Activated CD4-positive, alpha-beta T cell treated with anti-CD3 and anti-CD28 coated beads, Interleukin-2, amount 50 U/mL, for 4 hours (primary cell): ENCODE data around the gene RAB19.
"Not testable (repeated sequence)": the region's sequence is repeated elsewhere in the genome, so short reads cannot be mapped to it uniquely, and the experiment has no call there.

Experiments used
- DNase-seq, 2 experiments: peaks; one replicate each; pipeline ENCODE4 v3.0.0-alpha.2; 2020

RAB19 gene

DNA sequence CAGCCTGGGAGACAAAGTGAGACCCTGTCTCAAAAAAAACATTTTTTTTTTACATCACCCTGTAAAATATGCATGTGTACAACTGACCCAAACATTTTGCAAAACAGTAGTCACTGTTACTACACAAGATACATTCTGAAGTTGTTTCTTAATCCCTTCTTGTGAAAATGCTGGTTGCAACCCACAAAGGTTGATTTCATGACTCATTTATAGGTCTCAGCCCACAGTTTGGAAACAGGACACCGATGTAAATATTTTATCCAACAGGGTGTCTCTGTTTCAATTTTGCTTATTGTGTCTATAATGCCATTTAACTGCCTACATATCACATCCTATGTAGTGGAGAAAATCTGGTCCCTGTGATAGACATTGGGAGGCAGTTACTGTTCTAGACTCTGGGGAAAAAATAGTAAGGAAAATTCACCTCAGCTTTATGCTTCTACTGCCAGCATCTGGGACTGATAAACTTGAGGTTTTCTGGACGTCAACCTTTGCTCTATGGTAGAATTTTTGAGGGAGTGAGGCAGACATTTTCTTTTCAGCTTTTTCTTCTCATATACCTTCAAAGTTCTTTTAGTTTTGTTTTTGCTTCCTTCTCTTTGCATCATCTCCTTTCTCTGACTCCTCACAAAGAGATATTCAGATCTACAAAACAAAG, 1.6 kb upstream of the RAB19 start:
- no peak for DNase-seq

GRCh38 chr7:140404565-140405065, 757 bp downstream of the RAB19 start:
- DNase-seq: no peak

DNA sequence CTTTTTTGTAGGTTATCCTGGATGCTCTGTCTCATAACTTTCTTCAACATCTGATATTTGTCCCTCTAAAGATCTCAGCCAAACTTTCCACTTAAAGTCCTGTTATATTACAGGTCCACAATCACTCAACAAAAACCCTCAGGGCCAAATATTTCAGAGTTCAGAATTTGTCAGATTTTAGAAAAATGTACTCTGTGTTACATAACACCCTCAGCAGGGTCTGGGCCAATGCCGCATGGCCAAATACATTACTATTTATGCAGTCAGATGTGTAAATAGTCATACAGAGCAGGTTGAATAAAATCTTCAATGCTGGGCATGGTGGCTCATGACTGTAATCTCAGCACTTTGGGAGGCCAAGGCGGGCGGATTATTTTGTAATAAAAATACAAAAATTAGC, 11.5 kb downstream of the RAB19 start:
- DNase-seq: no peak

DNA sequence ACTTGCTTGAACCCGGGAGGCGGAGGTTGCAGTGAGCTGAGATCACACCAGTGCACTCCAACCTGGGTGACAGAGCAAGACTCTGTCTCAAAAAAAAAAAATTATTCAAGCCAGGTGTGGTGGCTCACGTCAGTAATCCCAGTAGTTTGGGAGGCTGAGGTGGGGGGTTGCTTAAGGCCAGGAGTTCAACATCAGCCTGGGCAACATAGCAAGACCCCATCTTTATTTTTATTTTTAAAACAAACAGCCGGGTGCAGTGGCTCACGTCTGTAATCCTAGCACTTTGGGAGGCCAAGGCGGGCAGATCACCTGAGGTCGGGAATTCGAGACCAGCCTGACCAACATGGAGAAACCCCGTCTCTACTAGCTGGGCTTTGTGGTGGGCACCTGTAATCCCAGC, 12.0 kb downstream of the RAB19 start:
- not testable (repeated sequence) for DNase-seq

DNA sequence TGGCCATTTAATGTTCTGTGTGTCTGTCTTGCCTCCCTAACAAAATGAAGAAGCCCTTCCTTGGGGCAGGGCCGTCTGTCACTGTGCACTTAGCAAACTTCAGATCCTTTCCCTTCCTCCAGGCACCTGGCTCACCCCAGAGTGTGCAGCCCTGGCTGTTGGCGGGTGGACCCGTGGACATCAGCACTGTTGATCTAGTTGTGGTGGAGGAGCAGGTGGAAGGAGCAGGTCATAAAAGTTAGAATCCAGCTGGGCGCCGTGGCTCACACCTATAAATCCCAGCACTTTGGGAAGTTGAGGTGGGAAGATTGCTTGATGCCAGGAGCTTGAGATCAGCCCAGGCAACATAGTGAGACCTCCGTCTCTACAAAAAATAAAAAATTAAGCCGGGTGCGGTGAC, 12.7 kb downstream of the RAB19 start:
- DNase-seq: no peak

- DNase-seq: no peak
These were observed 13.7 kb downstream of the RAB19 start for GRCh38 chr7:140417456-140418155.

GRCh38 chr7:140418156-140418472, 14.3 kb downstream of the RAB19 start:
- not testable (repeated sequence) for DNase-seq

DNA sequence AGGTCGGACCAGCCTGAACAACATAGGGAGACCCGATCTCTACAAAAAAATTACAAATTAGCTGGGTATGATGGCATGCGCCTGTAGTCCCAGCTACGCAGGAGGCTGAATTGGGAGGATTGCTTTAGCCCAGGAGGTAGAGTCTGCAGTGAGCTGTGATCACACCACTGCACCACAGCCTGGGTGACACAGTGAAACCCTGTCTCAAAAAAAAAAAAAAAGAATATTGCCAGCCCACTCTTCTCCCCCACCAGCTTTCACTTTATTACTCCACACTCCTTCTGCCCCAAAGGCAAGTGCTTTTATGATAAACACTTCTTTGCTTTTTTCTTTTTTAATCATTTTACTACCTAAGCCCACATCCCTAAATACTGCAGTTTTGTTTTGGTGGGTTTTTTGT, 14.8 kb downstream of the RAB19 start:
- no peak for DNase-seq

DNA sequence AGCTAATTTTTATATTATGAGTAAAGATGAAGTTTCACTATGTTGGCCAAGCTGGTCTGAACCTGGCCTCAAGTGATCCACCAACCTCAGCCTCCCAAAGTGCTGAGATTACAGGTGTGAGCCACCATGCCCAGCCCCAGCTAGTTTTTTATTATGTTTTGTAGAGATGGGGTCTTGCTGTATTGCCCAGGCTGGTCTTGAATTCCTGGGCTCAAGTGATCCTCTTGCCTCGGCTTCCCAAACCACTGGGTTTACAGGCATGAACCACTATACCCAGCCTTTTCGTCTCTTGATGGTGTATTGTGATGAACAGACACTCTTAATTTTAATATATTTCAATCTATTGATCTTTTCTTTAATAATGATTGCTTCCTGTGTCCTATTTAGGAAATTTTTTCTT, 17.7 kb downstream of the RAB19 start:
- no peak for DNase-seq

DNA sequence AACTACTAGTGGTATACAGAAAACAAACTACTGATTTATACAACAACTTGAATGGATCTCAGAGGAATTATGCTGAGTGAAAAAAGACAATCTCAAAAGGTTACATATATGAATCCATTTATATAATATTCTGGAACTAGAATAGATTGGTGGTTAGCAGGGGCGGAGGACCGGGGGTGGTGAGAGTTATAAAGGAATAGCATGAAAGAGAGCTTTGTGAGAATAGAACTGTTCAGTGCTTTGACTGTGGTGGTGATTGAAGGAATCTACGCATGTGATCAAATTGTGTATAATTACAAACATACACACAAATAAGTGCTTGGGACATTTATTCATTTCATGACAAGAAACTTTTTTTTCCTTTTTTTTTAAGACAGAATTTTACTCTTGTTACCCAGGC, 19.6 kb downstream of the RAB19 start:
- DNase-seq: no peak

DNA sequence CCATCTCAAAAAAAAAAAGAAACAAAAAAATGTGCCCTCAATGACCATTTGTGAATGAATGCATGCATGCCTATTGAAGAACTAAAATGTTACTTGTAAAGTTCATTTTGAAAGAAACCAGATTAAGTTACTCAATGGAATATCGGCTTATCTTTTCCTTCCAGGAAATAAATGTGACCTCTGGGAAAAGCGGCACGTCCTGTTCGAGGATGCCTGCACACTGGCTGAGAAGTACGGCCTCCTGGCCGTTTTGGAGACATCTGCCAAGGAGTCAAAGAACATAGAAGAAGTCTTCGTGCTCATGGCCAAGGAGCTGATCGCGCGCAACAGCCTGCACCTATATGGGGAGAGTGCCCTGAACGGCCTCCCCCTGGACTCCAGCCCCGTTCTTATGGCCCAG, 21.9 kb downstream of the RAB19 start:
- DNase-seq: no peak

- no peak for DNase-seq
These were observed 22.3 kb downstream of the RAB19 start for GRCh38 chr7:140426130-140426529.

- no peak for DNase-seq
These were observed 29.5 kb downstream of the RAB19 start for GRCh38 chr7:140433396-140433795.

- no peak for DNase-seq
These were observed 31.5 kb downstream of the RAB19 start for GRCh38 chr7:140435252-140435895.

- no peak for DNase-seq
These were observed 35.5 kb downstream of the RAB19 start for GRCh38 chr7:140439359-140439758.

GRCh38 chr7:140440593-140440992, 36.7 kb downstream of the RAB19 start:
- DNase-seq: no peak

DNA sequence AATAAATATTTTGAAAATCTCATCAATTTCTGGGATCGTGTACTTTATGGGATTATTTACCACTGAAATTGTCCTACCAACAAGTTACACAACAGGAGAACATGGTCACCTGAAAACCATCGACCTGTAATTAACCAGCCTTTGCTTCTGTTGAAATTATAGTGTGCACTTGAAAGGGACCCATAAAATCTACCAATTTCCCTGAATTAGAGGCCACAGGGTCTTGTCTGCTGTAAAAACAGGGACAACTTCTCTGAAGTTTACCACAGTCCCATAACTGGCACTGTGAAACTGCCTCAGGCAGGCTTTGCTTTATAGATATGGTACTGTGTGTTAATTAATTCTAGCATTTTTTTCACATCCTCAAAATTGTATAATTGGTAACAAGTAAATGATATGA, 37.7 kb downstream of the RAB19 start:
- DNase-seq: no peak

DNA sequence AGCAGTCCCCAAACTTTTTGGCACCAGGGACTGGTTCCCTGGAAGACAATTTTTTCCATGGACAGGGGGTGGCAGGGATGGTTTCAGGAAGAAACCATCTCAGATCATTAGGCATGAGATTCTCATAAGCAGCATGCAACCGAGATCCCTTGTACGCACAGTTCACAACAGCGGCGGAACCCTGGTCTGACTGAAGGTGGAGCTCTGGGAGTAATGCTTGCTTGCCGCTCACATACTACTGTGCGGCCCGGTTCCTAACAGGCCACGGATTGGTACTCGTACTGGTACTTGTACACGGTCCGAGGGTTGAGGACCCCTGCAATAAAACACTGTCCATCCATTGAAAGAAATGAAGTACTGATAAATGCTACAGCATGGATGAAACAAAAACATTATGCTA, 42.6 kb downstream of the RAB19 start:
- no peak for DNase-seq

- no peak for DNase-seq
These were observed 44.0 kb downstream of the RAB19 start for GRCh38 chr7:140447841-140448240.

- no peak for DNase-seq
These were observed 45.1 kb downstream of the RAB19 start for GRCh38 chr7:140448781-140449480.

- DNase-seq: no peak
These were observed 47.9 kb downstream of the RAB19 start for GRCh38 chr7:140451716-140452115.

DNA sequence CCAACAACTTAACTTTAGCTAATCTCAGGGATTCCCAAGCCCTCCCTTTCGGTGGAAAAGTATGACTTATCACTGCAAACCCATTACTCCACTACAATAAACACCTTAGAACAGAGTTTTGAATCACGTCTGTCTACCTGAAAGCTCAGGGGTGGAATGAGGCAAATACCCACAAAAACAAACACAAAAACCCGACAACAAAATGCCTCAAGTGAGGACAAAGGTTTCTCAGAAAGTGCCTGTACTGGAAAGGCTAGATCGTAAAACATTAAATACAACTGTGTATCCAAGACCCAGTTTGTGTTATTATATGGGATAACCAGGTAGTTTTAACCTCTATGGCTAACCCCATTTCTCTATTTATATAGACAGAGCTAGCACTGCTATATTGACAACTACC, 49.4 kb downstream of the RAB19 start:
- DNase-seq: no peak

DNA sequence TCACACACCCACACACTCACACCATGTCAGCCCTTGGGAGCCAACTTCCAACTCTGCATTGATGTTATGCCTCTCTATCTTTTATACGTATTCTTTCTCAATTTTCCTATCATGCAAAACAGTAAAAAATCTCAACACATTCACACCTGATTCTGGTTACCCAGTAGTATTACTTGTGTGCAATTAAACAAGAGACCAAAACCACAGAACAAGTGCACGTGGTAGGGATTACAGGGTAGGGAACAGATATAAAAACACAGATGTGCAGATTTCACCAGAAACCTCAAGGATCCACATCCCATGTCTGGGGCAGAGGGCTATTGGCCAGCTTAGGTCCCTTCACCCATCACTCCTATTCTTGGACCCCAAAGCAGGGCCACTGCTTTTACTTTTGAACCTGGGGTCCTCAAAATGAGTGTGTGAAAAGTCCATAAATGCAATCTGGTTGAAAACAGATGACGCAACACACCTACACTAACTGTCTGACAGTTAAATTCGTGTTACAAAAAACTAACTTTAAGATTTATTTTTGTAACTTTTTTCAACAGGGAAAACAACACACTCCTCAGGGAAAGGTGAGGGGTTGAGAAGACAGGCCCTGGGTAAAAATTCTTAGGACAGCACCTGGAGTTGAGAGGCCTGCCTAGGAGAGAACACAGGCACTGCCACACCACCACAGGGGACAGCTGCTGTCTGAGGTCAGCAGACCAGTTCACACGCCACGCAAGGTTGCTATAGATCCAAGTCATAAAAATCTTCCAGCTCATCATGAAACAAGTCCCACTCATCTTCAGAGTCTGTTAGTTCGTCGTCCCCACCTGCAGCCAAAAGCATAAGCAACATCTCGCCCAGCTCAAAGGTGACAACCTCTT, 50.2 kb downstream of the RAB19 start:
- DNase-seq: not testable (repeated sequence)
